ENCODE measurements around the gene CDC37. TPM values are rescaled to one million over a fixed set of nuclear protein-coding genes. Genes with fewer than 3 reads are reported as not detected.

CDC37 gene
- total and polyA plus RNA-seq, 2 experiments from 2014 or later: 229 to 298 TPM

- no peaks in the 10 kb centered on the region for H3K4me1 ChIP-seq (ENCODE audit: low read depth)
- no peak overlapping the region for H3K27ac ChIP-seq
- H3K27me3 ChIP-seq: no peaks in the 10 kb centered on the region
- H3K4me3 ChIP-seq: no peak overlapping the region
- no peak for DNase-seq (ENCODE audit: low read depth in 1 of 2, low spot score in 1 of 2)
- no peaks in the 10 kb centered on the region for H3K9me3 ChIP-seq (ENCODE audit: low read depth)
- peaks cover 5% of the 10 kb centered on the region for H3K36me3 ChIP-seq
- no peak for TF ChIP-seq CTCF (IDR thresholded peaks at IDR 0.05; ENCODE audit: low read depth, low read length)
Observed at GRCh38 chr19:10365518-10365917, 37.8 kb downstream of the CDC37 start.

- no peaks in the 10 kb centered on the region for H3K9me3 ChIP-seq (ENCODE audit: low read depth)
- no peak for DNase-seq (ENCODE audit: low read depth in 1 of 2, low spot score in 1 of 2)
- no peak overlapping the region for H3K27ac ChIP-seq
- no peaks in the 10 kb centered on the region for H3K27me3 ChIP-seq
- H3K36me3 ChIP-seq: peaks cover 5% of the 10 kb centered on the region
- no peak for TF ChIP-seq CTCF (IDR thresholded peaks at IDR 0.05; ENCODE audit: low read depth, low read length)
- no peaks in the 10 kb centered on the region for H3K4me1 ChIP-seq (ENCODE audit: low read depth)
- H3K4me3 ChIP-seq: no peak overlapping the region
Observed at GRCh38 chr19:10364644-10365043, 38.7 kb downstream of the CDC37 start.

DNA sequence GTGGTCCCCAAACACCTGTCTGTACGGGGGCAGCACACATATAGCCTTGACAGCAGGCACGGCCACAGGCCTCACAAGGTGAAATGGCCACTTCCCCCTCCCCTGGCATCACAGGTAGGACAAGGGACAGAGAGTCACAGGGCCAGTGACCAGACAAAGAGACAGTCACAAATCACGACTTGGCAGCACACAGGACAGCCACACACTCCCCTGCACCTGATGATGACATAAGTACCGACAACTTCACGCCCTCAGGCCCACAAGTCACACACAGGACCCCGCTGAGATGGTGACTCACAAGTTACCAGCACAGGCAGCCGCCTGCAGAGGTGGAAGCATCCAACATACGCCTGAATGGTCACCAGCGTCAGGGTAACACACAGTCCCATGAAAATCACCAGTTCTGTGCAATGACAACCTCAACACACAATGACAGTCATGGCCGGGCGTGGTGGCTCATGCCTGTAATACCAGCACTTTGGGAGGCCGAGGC is 39.5 kb downstream of the CDC37 start:
- Histone ChIP-seq H3K4me1 (ENCODE audit: low read depth) (no peaks in the 10 kb centered on the region), H3K36me3 (peaks cover 5% of the 10 kb centered on the region)
- DNase-seq (ENCODE audit: low read depth in 1 of 2, low spot score in 1 of 2): no peak

DNA sequence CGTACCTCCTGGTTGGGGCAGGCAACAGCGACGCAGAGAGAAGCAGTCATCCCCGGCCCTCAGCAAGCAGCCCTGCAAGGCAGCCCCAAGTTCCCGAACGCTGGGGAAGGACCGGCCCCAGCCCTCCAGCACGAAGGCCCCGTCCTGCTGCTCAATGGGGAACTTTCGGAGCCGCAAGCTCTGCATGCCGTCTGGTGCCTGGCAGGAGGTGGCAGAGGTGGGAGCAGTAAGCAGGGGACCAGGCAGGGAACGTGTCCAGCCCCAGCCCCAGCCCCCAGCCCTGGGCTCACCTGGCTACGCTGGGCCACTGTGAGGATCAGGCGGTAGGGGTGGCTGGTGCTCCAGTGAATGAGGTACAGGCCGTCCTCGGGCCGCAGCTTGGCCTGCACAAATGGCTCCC is 41.1 kb downstream of the CDC37 start:
- no peak for DNase-seq (ENCODE audit: low read depth in 1 of 2, low spot score in 1 of 2)
- TF ChIP-seq CTCF (IDR thresholded peaks at IDR 0.05; ENCODE audit: low read depth, low read length): no peak
- no peaks in the 10 kb centered on the region for H3K27me3 ChIP-seq
- no peaks in the 10 kb centered on the region for H3K4me1 ChIP-seq (ENCODE audit: low read depth)
- no peak overlapping the region for H3K4me3 ChIP-seq
- no peak overlapping the region for H3K27ac ChIP-seq
- peaks cover 5% of the 10 kb centered on the region for H3K36me3 ChIP-seq
- no peaks in the 10 kb centered on the region for H3K9me3 ChIP-seq (ENCODE audit: low read depth)

More for the DNA sequence above, 39.5 kb downstream of the CDC37 start:
- Histone ChIP-seq H3K9me3 (ENCODE audit: low read depth) (no peaks in the 10 kb centered on the region), H3K4me3 (no peak overlapping the region), H3K27ac (no peak overlapping the region), H3K27me3 (no peaks in the 10 kb centered on the region)
- TF ChIP-seq CTCF (IDR thresholded peaks at IDR 0.05; ENCODE audit: low read depth, low read length): no peak

- Histone ChIP-seq H3K36me3 (peaks cover 5% of the 10 kb centered on the region), H3K27ac (no peak overlapping the region), H3K27me3 (no peaks in the 10 kb centered on the region), H3K4me3 (no peak overlapping the region), H3K9me3 (ENCODE audit: low read depth) (no peaks in the 10 kb centered on the region), H3K4me1 (ENCODE audit: low read depth) (no peaks in the 10 kb centered on the region)
- no peak for DNase-seq (ENCODE audit: low read depth in 1 of 2, low spot score in 1 of 2)
- no peak for TF ChIP-seq CTCF (IDR thresholded peaks at IDR 0.05; ENCODE audit: low read depth, low read length)
Observed at GRCh38 chr19:10361569-10362011, 41.8 kb downstream of the CDC37 start.

DNA sequence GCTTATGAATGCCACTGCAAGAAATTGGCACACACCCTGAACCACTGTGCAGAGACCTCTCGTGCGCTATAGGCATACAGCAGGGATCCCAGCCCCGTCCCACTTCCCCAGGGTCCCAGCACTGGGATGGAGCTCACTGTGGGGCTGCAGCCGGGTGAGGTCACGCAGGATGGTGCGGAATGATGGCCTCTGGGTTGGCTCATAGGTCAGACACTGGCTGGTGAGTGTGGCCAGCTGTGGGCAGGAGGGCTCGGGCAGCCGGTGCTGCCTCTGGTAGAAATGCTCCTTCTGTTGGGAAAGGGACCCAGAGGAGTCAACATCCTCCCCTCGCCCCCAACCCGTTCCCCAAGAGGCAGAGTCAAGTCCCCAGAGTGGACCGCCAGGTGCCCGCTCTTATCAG is 46.9 kb downstream of the CDC37 start:
- Histone ChIP-seq H3K4me3 (no peak overlapping the region), H3K36me3 (no peaks in the 10 kb centered on the region), H3K4me1 (ENCODE audit: low read depth) (peaks cover 7% of the 10 kb centered on the region), H3K27ac (no peak overlapping the region), H3K9me3 (ENCODE audit: low read depth) (no peaks in the 10 kb centered on the region), H3K27me3 (no peaks in the 10 kb centered on the region)
- DNase-seq (ENCODE audit: low read depth in 1 of 2, low spot score in 1 of 2): no peak
- no peak for TF ChIP-seq CTCF (IDR thresholded peaks at IDR 0.05; ENCODE audit: low read depth, low read length)

Measured in cardiac muscle cell (in vitro differentiated cells and primary cell).